ENCODE measurements around the gene TMEM19. TPM values are rescaled to one million over a fixed set of nuclear protein-coding genes. Genes with fewer than 3 reads are reported as not detected.

TMEM19 gene
- total RNA-seq, 1 donor from 2014 or later: 21.0 TPM

- no peak for DNase-seq (ENCODE audit: extremely low read depth, low read depth, low spot score)
Measured at GRCh38 chr12:71710276-71711125, 24.6 kb downstream of the TMEM19 start.

- no peak for DNase-seq (ENCODE audit: extremely low read depth, low read depth, low spot score)
Measured at GRCh38 chr12:71718611-71719010, 32.7 kb downstream of the TMEM19 start.

GRCh38 chr12:71719647-71720370 is 33.9 kb downstream of the TMEM19 start:
- DNase-seq (ENCODE audit: extremely low read depth, low read depth, low spot score): no peak

GRCh38 chr12:71721783-71722505 is 36.1 kb downstream of the TMEM19 start:
- no peak for DNase-seq (ENCODE audit: extremely low read depth, low read depth, low spot score)

- DNase-seq (ENCODE audit: extremely low read depth, low read depth, low spot score): no peak
Measured at GRCh38 chr12:71725011-71725410, 39.1 kb downstream of the TMEM19 start.

- DNase-seq (ENCODE audit: extremely low read depth, low read depth, low spot score): no peak
Measured at GRCh38 chr12:71726548-71726947, 40.7 kb downstream of the TMEM19 start.

- DNase-seq (ENCODE audit: extremely low read depth, low read depth, low spot score): no peak
Measured at GRCh38 chr12:71727958-71728357, 42.1 kb downstream of the TMEM19 start.

GRCh38 chr12:71730936-71731335 is 45.1 kb downstream of the TMEM19 start:
- DNase-seq (ENCODE audit: extremely low read depth, low read depth, low spot score): no peak

- no peak for DNase-seq (ENCODE audit: extremely low read depth, low read depth, low spot score)
Measured at GRCh38 chr12:71731439-71732356, 45.8 kb downstream of the TMEM19 start.

GRCh38 chr12:71732357-71732712 is 46.5 kb downstream of the TMEM19 start:
- no peak for DNase-seq (ENCODE audit: extremely low read depth, low read depth, low spot score)

- DNase-seq (ENCODE audit: extremely low read depth, low read depth, low spot score): no peak
Measured at GRCh38 chr12:71737197-71737596, 51.3 kb downstream of the TMEM19 start.

GRCh38 chr12:71742998-71743397 is 57.1 kb downstream of the TMEM19 start:
- DNase-seq (ENCODE audit: extremely low read depth, low read depth, low spot score): no peak

- DNase-seq (ENCODE audit: extremely low read depth, low read depth, low spot score): no peak
Measured at GRCh38 chr12:71744522-71745300, 58.8 kb downstream of the TMEM19 start.

- DNase-seq (ENCODE audit: extremely low read depth, low read depth, low spot score): no peak
Measured at GRCh38 chr12:71746974-71747611, 61.2 kb downstream of the TMEM19 start.

GRCh38 chr12:71748081-71748850 is 62.4 kb downstream of the TMEM19 start:
- no peak for DNase-seq (ENCODE audit: extremely low read depth, low read depth, low spot score)

GRCh38 chr12:71749666-71750065 is 63.8 kb downstream of the TMEM19 start:
- DNase-seq (ENCODE audit: extremely low read depth, low read depth, low spot score): no peak

- DNase-seq (ENCODE audit: extremely low read depth, low read depth, low spot score): no peak
Measured at GRCh38 chr12:71752891-71753290, 67.0 kb downstream of the TMEM19 start.

Data from glomerular endothelial cell (primary cell).